ENCODE data around the gene RNU7-1. TPM values are rescaled to one million over a fixed set of nuclear protein-coding genes. Genes with fewer than 3 reads are reported as not detected.
A peak's percentile ranks its signal among the peaks of the same experiment; 100 is the strongest.

Gene RNU7-1
- total and polyA plus RNA-seq, 10 of the 15 experiments (the other 5 are each of a cell fraction or from before 2014, with no cell fraction given): not detected

DNA sequence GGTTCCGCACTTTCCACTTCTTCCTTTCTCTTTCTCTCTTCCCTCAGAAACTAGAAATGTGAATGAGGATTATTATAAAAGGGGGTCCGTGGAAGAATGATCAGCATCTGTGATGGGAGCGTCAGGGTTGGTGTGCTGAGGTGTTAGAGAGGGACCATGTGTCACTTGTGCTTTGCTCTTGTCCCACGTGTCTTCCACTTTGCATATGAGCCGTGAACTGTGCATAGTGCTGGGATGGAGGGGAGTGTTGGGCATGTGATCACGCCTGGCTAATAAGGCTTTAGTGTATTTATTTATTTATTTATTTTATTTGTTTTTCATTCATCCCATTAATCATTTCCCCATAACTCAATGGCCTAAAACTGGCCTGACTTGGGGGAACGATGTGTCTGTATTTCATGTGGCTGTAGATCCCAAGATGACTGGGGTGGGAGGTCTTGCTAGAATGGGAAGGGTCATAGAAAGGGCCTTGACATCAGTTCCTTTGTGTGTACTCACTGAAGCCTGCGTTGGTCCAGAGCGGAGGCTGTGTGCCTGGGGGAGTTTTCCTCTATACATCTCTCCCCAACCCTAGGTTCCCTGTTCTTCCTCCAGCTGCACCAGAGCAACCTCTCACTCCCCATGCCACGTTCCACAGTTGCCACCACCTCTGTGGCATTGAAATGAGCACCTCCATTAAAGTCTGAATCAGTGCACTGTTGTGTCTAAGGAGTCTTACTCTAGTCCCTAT is 20.4 kb upstream of the RNU7-1 start (continued):
- peak; percentile 38; the same call in 1 of the 2 replicates for TF ChIP-seq POLR2A (IDR thresholded peaks at IDR 0.05; ENCODE audit: low read depth, low read length)

DNA sequence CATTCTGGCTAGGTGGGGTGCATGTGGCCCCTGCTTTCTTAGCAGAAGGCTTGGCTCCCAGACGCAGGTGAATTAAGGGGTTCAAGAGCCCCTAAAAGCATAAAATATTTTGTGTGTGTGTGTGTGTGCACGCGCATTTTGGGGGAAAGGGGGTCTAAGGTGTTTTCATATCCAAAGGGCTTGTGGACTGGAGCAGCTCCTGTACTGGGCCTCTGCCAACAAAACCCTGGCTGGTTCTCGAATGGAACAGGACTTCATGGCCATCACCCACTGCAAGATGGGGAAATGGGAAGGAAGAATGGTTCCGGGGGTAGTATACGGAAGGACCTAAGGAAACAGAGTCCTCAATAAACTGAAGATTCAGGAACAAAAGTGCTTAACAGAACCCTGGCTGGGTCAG is 19.8 kb upstream of the RNU7-1 start:
- ChIA-PET CTCF (interaction anchor here (0.6 to 6.2 kb wide), 27 partner anchors 8 to 796 kb away, joined by 3 to 111 read pairs (median 8); partner anchors contain the start of genes C12orf57, C1RL, ENO2 and LRRC23), POLR2A (interaction anchor here (0.6 to 4.8 kb wide), 6 partner anchors 9 to 54 kb away, joined by 3 to 28 read pairs (median 5); partner anchors contain the start of genes C12orf57 and RNU7-1), RAD21 (ENCODE audit: unreplicated experiment) (interaction anchor here (1.3 to 4.6 kb wide), 6 partner anchors 14 to 188 kb away, joined by 4 to 45 read pairs (median 11); partner anchors contain the start of genes C12orf57, RNU7-1 and SPSB2), SMC1A (ENCODE audit: uncharacterized antibody, unreplicated experiment) (interaction anchor here (0.6 to 3.9 kb wide), 10 partner anchors 14 to 189 kb away, joined by 3 to 29 read pairs (median 5); partner anchors contain the start of genes C12orf57, LPCAT3 and RNU7-1)
- ATAC-seq: no peak
- no TSS peak for BruUV-seq (replicated peaks)
- no peaks in the 10 kb centered on the region for H3K27me3 ChIP-seq (replicated peaks in 1 of 2; ENCODE audit: control insufficient read depth in 2 of 2, insufficient read depth in 2 of 2, low read length in 1 of 2)
- H3K4me2 ChIP-seq (ENCODE audit: control insufficient read depth, insufficient read depth): peak overlapping the region; percentile 70; the same call in 1 of the 2 replicates
- H3K4me1 ChIP-seq (ENCODE audit: control insufficient read depth, insufficient read depth, low read length): peaks cover 51% of the 10 kb centered on the region
- H3K79me2 ChIP-seq (ENCODE audit: control insufficient read depth, insufficient read depth, low read length): peaks cover 20% of the 10 kb centered on the region
- no peak for FAIRE-seq
- 0 out of 2 replicates have a peak, but pooled peaks have one; percentile 23 for TF ChIP-seq MXI1 (IDR thresholded peaks at IDR 0.05; ENCODE audit: low read depth, low read length)
- TF ChIP-seq TAF1 (IDR thresholded peaks at IDR 0.05; ENCODE audit: borderline replicate concordance, low read depth, low read length): no peak
- no peak for TF ChIP-seq FOXK2 (IDR thresholded peaks at IDR 0.05)
- no peak for TF ChIP-seq SIN3A (IDR thresholded peaks at IDR 0.05; ENCODE audit: low read depth, low read length)
- no peak for TF ChIP-seq LARP7 (IDR thresholded peaks at IDR 0.05)
- no peak for DNase-seq (ENCODE audit: low read depth, low spot score)
- intact Hi-C loops (cut with micrococcal nuclease; ENCODE audit: unreplicated experiment): loop anchor here (2.0 to 5.0 kb wide), 4 partner anchors 15 to 188 kb away; partner anchors contain the start of gene C1R
- WGBS (ENCODE audit: insufficient coverage, insufficient replicate concordance, low lambda C conversion rate, missing lambda C conversion rate): 56% methylated on average over 6 of the region's 6 CpGs
- no peak overlapping the region for H3K9ac ChIP-seq (ENCODE audit: control insufficient read depth, insufficient read depth, low read length)
- no peaks in the 10 kb centered on the region for H3K9me3 ChIP-seq (replicated peaks; ENCODE audit: control insufficient read depth, insufficient read depth, low read length)
- H4K20me1 ChIP-seq (ENCODE audit: control insufficient read depth, insufficient read depth): no peaks in the 10 kb centered on the region
- H3K4me3 ChIP-seq: no peak overlapping the region
- in situ Hi-C loops (cut with MboI): no loop called here
- H3K36me3 ChIP-seq (ENCODE audit: control insufficient read depth in 2 of 2, insufficient read depth in 2 of 2, low read length in 1 of 2): peaks cover 0 to 8% of the 10 kb centered on the region in 2 experiments; a peak in 2 of 4 replicates
- no peak overlapping the region for H2AFZ ChIP-seq (ENCODE audit: control insufficient read depth, low read depth, low read length)
- H3K27ac ChIP-seq (ENCODE audit: control insufficient read depth, insufficient read depth): no peak overlapping the region

All from GM12878 (cell line).